Mesothelial cell of epicardium (in vitro differentiated cells): Measurements from ENCODE around the gene LRRC8D. TPM values are rescaled to one million over a fixed set of nuclear protein-coding genes. Genes with fewer than 3 reads are reported as not detected.

Experiments
- DNase-seq, 2 experiments: peaks; one replicate each; pipeline ENCODE4 v3.0.0; 2021; ENCODE audit warnings: low spot score in 2 of 2; ENCODE audit not compliant: unreplicated experiment in 2 of 2
- H3K27ac Mint-ChIP-seq: 2 replicates; pipeline ENCODE4 v1.8.0; 2021; ENCODE audit warnings: mixed read lengths
- H3K27me3 Mint-ChIP-seq: 2 replicates; pipeline ENCODE4 v1.8.0; 2021; ENCODE audit warnings: low read depth, mixed read lengths
- H3K36me3 Mint-ChIP-seq: 2 replicates; pipeline ENCODE4 v1.8.0; 2021; ENCODE audit warnings: mixed read lengths
- H3K4me1 Mint-ChIP-seq: 2 replicates; pipeline ENCODE4 v1.8.0; 2021; ENCODE audit warnings: mixed read lengths
- H3K4me3 Mint-ChIP-seq: 2 replicates; pipeline ENCODE4 v1.8.0; 2021; ENCODE audit warnings: mild to moderate bottlenecking, moderate library complexity, mixed read lengths
- H3K9me3 Mint-ChIP-seq: 2 replicates; pipeline ENCODE4 v1.8.0; 2021; ENCODE audit warnings: mixed read lengths
- total RNA-seq: library from RNA; stranded (reverse); gene quantifications from 3 replicates; pipeline ENCODE4 v1.2.1, GENCODE V29; 2021
- TF ChIP-seq, protein P1 (sequence below): fragments of 200-600 bp; sonication (generic); IDR thresholded peaks from one replicate; pipeline ENCODE4 v1.5.0; 2021; ENCODE audit warnings: antibody characterized with exemption; ENCODE audit not compliant: unreplicated experiment

The LRRC8D gene
- total RNA-seq, 1 donor from 2014 or later, result 22.6 TPM

DNA sequence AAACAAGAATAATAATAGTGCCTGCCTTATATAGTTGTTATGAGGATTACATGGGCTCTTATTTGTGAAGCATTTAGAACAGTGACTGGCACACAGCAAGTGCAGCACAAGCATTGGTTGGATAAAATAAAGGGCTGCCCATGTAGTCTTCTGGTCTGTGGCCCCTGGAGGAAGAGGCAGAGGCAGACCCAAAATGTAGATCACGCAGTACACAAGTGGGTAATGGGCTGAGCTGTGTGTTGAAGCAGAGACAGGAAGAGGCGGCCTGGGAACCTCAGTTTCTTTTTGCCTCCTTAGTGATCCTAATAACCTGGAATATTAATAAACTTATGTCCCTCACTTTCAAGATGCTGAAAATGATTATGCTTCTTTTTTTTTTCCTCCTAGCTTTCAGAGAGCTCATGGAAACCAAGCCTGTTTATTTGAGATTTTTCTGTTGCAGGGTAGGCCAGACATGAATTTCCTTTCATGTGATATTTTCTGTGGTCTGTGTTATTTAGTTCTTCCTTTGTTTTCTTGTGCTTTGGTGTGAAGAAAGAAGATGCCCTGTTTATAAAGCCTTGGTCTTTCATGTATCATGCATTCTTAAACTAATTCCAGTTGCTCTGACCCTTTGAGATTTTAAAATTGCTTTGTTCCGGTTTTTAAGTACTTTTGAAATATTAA, 42.5 kb downstream of the LRRC8D start:
- Mint-ChIP-seq H3K4me1 (peaks cover 4% of the 10 kb centered on the region), H3K27ac (no peak overlapping the region), H3K9me3 (no peaks in the 10 kb centered on the region), H3K4me3 (no peak overlapping the region), H3K27me3 (no peaks in the 10 kb centered on the region), H3K36me3 (peaks cover 2% of the 10 kb centered on the region)
- DNase-seq, result no peak
- TF ChIP-seq, protein P1, sequence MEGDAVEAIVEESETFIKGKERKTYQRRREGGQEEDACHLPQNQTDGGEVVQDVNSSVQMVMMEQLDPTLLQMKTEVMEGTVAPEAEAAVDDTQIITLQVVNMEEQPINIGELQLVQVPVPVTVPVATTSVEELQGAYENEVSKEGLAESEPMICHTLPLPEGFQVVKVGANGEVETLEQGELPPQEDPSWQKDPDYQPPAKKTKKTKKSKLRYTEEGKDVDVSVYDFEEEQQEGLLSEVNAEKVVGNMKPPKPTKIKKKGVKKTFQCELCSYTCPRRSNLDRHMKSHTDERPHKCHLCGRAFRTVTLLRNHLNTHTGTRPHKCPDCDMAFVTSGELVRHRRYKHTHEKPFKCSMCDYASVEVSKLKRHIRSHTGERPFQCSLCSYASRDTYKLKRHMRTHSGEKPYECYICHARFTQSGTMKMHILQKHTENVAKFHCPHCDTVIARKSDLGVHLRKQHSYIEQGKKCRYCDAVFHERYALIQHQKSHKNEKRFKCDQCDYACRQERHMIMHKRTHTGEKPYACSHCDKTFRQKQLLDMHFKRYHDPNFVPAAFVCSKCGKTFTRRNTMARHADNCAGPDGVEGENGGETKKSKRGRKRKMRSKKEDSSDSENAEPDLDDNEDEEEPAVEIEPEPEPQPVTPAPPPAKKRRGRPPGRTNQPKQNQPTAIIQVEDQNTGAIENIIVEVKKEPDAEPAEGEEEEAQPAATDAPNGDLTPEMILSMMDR, result no peak

- Mint-ChIP-seq H3K36me3 (peaks cover 14% of the 10 kb centered on the region), H3K27ac (no peak overlapping the region), H3K4me1 (peaks cover 4% of the 10 kb centered on the region), H3K4me3 (no peak overlapping the region), H3K9me3 (peaks cover 5% of the 10 kb centered on the region), H3K27me3 (no peaks in the 10 kb centered on the region)
- DNase-seq, result no peak
- TF ChIP-seq, protein P1, result no peak
Measured at GRCh38 chr1:89865498-89866382, 44.9 kb downstream of the LRRC8D start.

DNA sequence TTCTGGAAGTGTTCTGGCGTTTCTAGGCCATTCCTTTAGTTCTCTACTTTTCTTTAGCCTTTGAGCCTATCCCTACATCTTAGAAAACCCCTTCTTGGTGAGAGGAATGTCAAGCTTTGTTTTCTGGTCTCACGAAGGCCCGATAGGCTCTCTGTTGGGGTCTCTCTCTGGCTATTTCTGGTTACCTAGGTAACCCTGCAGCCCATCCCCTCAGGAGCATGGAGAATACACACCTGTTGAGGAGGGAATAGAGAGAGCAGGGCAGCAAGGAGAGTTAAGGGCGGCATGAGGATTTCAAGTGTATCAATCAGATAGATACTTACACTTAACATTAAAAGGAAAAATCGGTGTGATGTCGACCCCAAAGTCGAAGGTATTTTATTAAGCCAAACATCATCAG, 45.7 kb downstream of the LRRC8D start:
- Mint-ChIP-seq H3K27ac (no peak overlapping the region), H3K4me1 (peaks cover 4% of the 10 kb centered on the region), H3K27me3 (no peaks in the 10 kb centered on the region), H3K9me3 (peaks cover 5% of the 10 kb centered on the region), H3K36me3 (peaks cover 19% of the 10 kb centered on the region), H3K4me3 (no peak overlapping the region)
- TF ChIP-seq, protein P1, result no peak
- no peak for DNase-seq

DNA sequence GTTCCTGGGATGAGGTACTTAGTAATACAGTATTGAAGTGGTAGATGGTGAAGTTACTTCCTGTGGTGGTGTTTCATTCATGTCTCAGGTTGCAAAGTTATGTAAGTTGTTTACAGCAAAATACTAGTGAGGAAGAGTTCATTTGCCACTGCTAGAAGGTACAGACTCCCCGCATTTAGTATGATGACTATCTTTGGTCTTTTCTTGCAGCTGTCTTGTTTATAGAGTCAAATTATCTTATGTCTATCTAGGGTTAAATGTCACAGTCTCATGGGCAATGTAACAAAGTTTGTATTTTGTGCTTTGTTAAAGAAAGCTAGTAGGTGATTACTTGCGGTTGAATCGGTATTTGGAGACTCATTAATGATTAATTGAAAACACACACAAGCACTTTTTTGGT, 50.2 kb downstream of the LRRC8D start:
- H3K27me3 Mint-ChIP-seq, result no peaks in the 10 kb centered on the region
- peaks cover 11% of the 10 kb centered on the region for H3K4me1 Mint-ChIP-seq
- H3K4me3 Mint-ChIP-seq, result no peak overlapping the region
- peaks cover 17% of the 10 kb centered on the region for H3K36me3 Mint-ChIP-seq
- TF ChIP-seq, protein P1, result no peak
- no peak for DNase-seq
- H3K9me3 Mint-ChIP-seq, result peaks cover 5% of the 10 kb centered on the region
- H3K27ac Mint-ChIP-seq, result no peak overlapping the region

GRCh38 chr1:89871768-89872473, 51.1 kb downstream of the LRRC8D start:
- H3K9me3 Mint-ChIP-seq, result peaks cover 5% of the 10 kb centered on the region

More at GRCh38 chr1:89871768-89872473, 51.1 kb downstream of the LRRC8D start:
- Mint-ChIP-seq H3K36me3 (peaks cover 17% of the 10 kb centered on the region), H3K4me1 (peaks cover 10% of the 10 kb centered on the region), H3K27ac (no peak overlapping the region), H3K27me3 (no peaks in the 10 kb centered on the region), H3K4me3 (no peak overlapping the region)
- TF ChIP-seq, protein P1, result no peak
- no peak for DNase-seq
